AG04449 (cell line): ENCODE results near the gene USE1.

ENCODE experiments used
- CTCF ChIA-PET: fragments of 350-600 bp; formaldehyde crosslinking; extraction: SDS; loops from one replicate; lab custom pipeline; 2021; ENCODE audit warnings: antibody characterized with exemption; lab: Yijun Ruan, JAX
- POLR2A ChIA-PET: fragments of 400-600, 350-600 bp; formaldehyde crosslinking; extraction: SDS; loops from one replicate; lab custom pipeline; 2020; ENCODE audit warnings: antibody characterized with exemption, inconsistent platforms; lab: Yijun Ruan, JAX
- DNase-seq: peaks from one replicate; pipeline ENCODE4 v3.0.0-alpha.2; 2010; ENCODE audit warnings: low read depth, low spot score
- H3K4me3 ChIP-seq: 2 replicates; pipeline ENCODE4 v1.5.1; 2011; ENCODE audit warnings: low read depth, mild to moderate bottlenecking, control low read depth, low read length
- CTCF ChIP-seq: IDR thresholded peaks from one replicate; pipeline ENCODE4 v1.5.1; 2011; ENCODE audit warnings: mild to moderate bottlenecking, moderate library complexity, low read length, control low read depth, inconsistent platforms; ENCODE audit not compliant: insufficient read depth; ENCODE audit errors: missing control alignments

Gene USE1

GRCh38 chr19:17215127-17215971 is at the start of gene USE1:
Gene USE1, plus strand, starts transcription at chr19:17215357. Its CDS starts 49 bp downstream, at chr19:17215406.
- H3K4me3 ChIP-seq, result peak within 1 kb of the TSS; percentile 77
- DNase-seq, result peak; percentile 51
- ChIA-PET CTCF (interaction anchor here (1.7 to 3.6 kb wide), 3 partner anchors 10 to 20 kb away, joined by 7 to 21 read pairs (median 9); partner anchors contain the start of gene OCEL1), POLR2A (interaction anchor here (0.6 to 1.8 kb wide), 6 partner anchors 11 to 52 kb away, joined by 3 to 17 read pairs (median 3); partner anchors contain the start of genes BABAM1 and OCEL1)
- TF ChIP-seq CTCF, result no peak

DNA sequence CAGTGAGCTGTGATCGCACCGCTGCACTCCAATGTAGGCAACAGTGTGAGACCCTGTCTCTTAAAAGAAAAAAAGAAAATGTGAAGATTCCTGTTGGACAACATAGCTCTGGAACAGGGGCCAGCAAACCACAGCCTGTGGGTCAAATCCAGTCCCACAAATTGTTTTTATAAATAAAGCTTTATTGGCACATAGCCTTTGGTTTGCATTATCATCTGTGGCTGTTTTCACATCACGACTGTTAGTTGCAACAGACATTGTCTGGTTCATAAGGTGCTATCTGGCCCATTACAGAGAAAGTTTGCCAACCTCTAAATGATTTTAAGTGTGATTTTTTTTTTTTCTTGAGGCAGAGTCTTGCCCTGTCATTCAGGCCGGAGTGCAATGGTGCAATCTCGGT is 49.4 kb upstream of the USE1 start:
- CTCF ChIA-PET, result interaction anchor here (1.2 to 1.5 kb wide), 2 partner anchors 10 to 89 kb away, joined by 3 to 5 read pairs; no protein-coding TSS in a partner anchor
- no peak for DNase-seq
- TF ChIP-seq CTCF, result no peak
- H3K4me3 ChIP-seq, result no peak overlapping the region
- POLR2A ChIA-PET, result no interaction called here

- ChIA-PET POLR2A (no interaction called here), CTCF (no interaction called here)
- no peak for DNase-seq
- TF ChIP-seq CTCF, result no peak
- H3K4me3 ChIP-seq, result no peak overlapping the region
Observed at GRCh38 chr19:17170538-17171297, 44.4 kb upstream of the USE1 start.

DNA sequence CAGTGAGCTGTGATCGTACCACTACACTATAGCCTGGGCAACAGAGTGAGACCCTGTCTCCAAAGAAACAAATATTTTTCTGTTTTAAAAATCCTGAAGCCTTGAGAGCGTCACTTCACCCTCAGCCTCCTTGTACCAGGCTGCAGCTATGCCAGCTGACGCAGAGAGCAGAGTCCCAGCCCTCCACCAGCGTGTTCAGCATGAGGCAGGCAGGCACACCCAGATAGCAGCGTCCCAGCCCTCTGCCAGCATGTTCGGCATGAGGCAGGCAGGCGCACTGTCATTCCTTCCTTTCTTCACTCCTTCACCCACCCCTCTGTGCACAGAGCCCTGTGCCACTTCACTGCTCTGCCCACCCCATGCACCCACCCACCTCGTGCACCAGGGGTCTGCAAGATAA is 43.3 kb upstream of the USE1 start:
- POLR2A ChIA-PET, result no interaction called here
- no peak overlapping the region for H3K4me3 ChIP-seq
- TF ChIP-seq CTCF, result no peak
- DNase-seq, result no peak
- CTCF ChIA-PET, result no interaction called here

DNA sequence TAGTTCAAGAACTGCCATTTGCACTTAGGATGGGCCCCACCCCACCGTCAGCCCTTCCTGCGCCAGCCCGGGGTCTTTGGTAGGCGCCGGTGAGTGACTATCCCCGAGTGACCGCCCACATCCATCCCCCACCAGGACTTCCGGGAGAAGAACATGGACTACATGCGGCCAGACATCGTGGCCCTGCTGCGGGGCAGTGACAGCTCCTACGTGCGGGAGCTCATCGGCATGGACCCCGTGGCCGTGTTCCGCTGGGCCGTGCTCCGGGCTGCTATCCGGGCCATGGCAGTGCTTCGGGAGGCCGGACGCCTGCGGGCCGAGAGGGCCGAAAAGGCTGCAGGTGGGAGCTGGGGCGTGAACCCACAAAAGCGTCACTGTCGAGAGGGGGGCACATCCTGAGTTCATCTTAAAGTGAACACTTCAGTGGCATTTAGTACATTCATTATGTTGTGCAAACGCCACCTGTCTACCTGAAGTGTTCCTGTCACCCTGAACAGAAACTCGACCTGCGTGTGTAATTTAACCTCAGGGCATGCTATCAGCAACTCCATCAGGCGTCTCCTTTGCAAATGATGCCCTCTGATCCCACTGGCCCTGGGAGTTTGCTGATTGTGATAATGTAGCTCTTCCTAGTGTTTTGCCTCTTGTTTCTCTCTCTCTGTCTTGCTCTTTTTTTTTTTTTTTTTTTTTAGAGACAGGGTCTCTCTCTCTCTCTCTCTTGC is 42.4 kb upstream of the USE1 start:
- DNase-seq, result no peak
- TF ChIP-seq CTCF, result no peak
- ChIA-PET POLR2A (no interaction called here), CTCF (interaction anchor here (0.6 to 2.1 kb wide), 3 partner anchors 9 to 78 kb away, joined by 3 to 10 read pairs (median 3); no protein-coding TSS in a partner anchor)
- H3K4me3 ChIP-seq, result no peak overlapping the region
